Skeletal muscle satellite cell (primary cell): Measurements from ENCODE around the gene GRWD1.

Experiments used
- H3K27me3 ChIP-seq: 2 replicates; pipeline ENCODE4 v1.7.0; 2013; ENCODE audit warnings: low read length; ENCODE audit not compliant: control insufficient read depth, insufficient read depth
- H3K36me3 ChIP-seq: 2 replicates; pipeline ENCODE4 v1.7.0; 2013; ENCODE audit warnings: mild to moderate bottlenecking, control low read depth, low read length; ENCODE audit not compliant: insufficient read depth
- H3K4me1 ChIP-seq: 2 replicates; pipeline ENCODE4 v1.7.0; 2013; ENCODE audit warnings: low read length; ENCODE audit not compliant: control insufficient read depth, insufficient read depth
- H3K4me2 ChIP-seq: 2 replicates; pipeline ENCODE4 v1.7.0; 2013; ENCODE audit warnings: mild to moderate bottlenecking, low read length
- H3K4me3 ChIP-seq: 2 replicates; pipeline ENCODE4 v1.7.0; 2013; ENCODE audit warnings: low read length
- H3K9ac ChIP-seq: 2 replicates; pipeline ENCODE4 v1.7.0; 2013; ENCODE audit warnings: mild to moderate bottlenecking, low read depth, low read length, moderate library complexity
- H3K9me3 ChIP-seq: replicated peaks from 2 replicates; pipeline ENCODE4 v1.7.0; 2013; ENCODE audit warnings: mild to moderate bottlenecking, control low read depth, low read length

GRWD1 gene

DNA sequence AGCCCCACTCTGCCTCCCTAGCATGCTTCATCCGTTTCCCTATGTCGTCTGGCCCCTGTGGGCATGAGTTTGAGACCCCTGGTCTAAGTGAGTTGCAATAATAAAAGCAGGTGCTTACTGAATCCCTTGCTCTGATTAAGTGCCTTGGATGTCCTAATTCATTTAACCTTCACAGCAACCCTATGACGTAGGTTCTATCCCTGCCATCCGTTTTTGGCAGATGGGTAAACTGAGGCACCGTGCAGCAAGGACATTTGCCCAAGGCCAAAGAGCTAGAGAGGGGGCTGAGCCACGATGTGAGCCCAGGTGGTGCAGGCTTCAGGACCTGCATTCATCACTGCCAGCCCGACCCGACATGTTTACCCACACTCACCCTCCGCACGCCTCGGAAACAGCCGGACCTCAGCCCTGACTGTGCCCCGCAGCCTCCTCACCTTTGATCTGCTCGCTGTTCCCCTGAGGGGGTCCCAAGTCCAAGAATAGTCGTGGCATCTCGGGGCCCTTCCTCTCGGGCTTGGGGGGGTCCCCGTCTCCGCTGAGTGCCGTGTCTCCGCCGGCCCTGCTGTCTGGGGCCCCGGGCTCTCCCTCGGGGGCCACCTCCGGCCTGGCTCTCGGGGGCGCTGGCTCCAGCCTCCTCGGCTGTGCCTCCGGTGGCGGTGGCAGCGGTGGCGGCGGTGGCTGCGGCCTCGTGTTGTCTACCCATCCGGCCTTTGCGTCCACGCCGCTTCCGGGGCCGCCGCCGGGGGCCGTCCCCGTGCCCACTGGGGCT, 51.4 kb downstream of the GRWD1 start:
- Histone ChIP-seq H3K36me3 (no peaks in the 10 kb centered on the region), H3K4me2 (no peak overlapping the region), H3K4me1 (peaks cover 4% of the 10 kb centered on the region), H3K4me3 (no peak overlapping the region), H3K27me3 (peaks cover 50% of the 10 kb centered on the region), H3K9me3 (no peaks in the 10 kb centered on the region), H3K9ac (no peak overlapping the region)

DNA sequence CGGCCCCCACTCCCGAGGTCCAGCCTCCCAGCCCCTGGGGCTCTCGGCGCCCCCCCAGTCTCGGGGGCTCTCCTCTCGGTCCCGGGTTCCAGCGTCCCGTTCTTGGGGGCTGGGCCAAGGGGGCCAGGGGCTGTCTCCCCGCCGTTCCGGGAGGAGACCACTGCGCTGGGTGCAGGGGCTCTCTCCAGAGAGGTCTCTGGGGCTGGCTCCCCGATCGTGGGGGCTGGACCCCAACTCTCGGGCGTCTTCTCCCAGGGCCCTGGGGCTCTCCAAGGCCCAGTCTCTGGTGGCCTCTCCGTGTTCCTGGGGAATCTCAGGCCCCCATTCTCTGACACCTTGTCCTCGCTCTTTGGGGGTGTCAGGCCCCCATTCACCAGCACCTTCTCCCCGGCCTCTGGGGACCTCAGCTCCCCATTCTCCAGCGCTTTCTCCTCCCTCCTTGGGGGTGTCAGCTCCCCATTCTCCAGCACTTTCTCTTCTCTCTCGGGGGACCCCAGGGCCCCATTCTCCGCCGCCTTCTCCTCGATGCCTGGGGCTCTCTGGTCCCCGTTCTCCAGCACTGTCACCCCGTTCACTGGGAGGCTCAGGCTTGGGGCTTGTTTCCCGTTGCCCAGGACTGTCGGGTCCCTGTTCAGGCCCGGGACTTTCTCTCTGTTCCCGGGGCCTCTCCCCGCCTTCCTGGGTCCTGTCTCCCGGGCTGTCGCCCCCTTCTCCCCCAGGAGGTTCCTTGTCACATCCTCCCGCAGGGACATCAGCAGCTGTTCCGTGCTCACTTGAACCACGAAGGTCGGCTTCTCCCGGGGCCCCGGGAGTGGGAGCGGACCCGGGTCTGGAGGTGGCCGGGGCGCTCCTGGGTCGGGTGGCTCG, 52.2 kb downstream of the GRWD1 start:
- Histone ChIP-seq H3K27me3 (peaks cover 55% of the 10 kb centered on the region), H3K4me2 (no peak overlapping the region), H3K4me3 (no peak overlapping the region), H3K4me1 (peaks cover 4% of the 10 kb centered on the region), H3K9ac (no peak overlapping the region), H3K9me3 (no peaks in the 10 kb centered on the region), H3K36me3 (no peaks in the 10 kb centered on the region)

DNA sequence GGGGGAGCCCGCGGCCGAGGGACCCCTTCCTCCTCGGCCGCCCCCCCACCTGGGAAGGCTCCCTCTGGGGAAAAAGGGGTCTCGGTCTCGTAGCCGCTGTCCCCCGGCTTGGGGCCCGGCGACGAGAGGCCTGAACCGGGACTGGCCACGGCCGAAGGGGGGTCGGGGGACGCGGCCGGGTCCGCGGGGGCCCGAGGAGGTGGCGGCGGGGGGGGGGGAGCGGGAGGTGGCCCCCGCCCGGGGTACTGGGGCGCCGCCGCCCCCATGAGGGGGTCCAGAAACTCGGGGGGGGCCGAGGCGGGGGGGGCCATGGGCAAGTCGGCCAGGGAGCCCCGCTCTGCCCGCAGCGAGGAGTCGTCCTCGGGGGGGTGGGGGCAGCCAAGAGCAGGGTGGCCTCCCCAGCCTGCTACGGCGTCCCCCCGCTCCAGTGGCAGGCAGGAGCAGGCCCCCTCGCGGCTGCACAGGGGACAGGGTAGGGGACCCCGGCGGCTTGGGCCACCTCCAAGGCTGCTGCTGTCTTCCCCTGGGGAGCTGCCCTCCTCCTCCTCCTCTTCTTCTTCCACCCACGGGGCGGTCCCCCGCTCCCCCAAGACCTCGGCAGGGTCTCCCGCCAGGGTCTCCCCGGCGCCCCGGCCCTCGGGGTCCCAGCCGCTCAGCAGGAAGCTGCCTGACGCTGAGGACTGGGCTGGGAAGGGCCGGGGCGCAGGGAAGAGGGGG, 53.0 kb downstream of the GRWD1 start:
- peaks cover 55% of the 10 kb centered on the region for H3K27me3 ChIP-seq
- H3K4me1 ChIP-seq: peaks cover 4% of the 10 kb centered on the region

DNA sequence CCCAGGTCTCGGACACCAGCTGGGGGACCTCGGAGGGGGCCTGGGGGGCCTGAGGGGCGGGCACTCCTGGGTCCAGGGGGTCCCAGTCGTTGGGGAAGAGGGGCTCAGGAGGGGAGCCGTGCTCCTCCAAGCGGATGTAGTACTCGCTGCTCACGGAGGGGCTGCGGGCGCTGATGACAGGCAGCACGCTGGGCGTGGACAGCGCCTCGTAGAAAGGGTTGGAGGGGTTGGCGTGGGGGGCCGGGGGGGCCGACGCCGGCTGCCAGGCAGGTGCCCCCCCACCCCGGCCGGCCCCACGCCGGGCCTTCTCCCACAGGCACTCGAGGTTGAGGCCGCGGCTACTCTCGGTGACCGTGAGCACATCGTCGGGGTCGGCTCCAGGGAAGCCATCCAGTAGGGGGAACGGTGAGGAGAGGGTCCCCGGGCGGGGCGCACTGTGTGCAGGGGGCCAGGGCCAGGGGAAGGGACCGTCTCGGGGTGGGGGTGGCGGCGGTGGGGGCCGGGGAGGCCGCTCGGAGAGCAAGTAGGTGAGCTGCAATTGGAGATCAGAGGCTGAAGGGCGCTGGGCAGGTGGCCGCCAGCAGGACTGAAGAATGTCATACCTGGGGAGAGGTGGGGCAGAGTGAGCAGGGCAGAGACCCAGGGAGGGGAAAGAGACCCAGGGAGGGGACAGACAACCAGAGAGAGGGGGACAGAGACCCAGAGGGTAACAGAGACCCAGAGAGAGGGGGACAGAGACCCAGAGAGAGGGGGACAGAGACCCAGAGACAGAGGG, 53.7 kb downstream of the GRWD1 start:
- Histone ChIP-seq H3K4me2 (no peak overlapping the region), H3K27me3 (peaks cover 52% of the 10 kb centered on the region), H3K9me3 (no peaks in the 10 kb centered on the region), H3K9ac (no peak overlapping the region), H3K4me1 (no peaks in the 10 kb centered on the region), H3K4me3 (no peak overlapping the region), H3K36me3 (no peaks in the 10 kb centered on the region)

More for the DNA sequence above, 53.0 kb downstream of the GRWD1 start:
- H3K9me3 ChIP-seq: no peaks in the 10 kb centered on the region
- H3K4me3 ChIP-seq: no peak overlapping the region
- no peak overlapping the region for H3K9ac ChIP-seq
- H3K4me2 ChIP-seq: no peak overlapping the region
- H3K36me3 ChIP-seq: no peaks in the 10 kb centered on the region

DNA sequence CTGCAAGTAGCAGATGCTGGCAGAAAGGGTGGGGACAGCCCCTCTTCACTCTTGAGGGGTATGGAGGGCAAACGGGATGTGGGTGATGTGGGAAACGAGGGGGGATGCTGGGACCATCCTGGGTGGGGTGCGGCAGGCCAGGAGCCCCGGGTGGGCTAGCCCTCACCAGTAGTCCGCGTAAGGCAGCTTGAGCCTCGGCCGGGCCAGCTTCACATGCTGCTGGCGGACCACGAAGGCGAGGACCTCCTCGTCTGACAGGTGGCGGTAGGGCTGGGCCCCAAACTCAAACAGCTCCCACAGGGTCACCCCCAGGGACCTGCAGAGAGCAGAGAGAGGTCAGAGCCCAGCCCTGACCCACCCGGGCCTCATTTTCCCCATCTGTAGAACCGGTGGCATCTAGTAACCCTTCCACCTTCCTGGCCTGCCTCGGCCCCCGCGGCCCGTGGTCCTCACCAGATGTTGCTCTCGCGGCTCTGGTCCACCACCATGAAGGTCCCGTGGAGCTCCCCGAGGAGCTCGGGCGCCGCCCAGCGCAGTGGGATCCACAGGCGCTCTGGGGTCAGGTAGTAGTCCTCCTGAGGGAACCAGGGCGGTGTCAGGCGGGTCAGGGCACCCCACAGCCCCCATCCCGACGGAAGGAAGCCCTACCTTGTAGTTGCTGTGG, 55.2 kb downstream of the GRWD1 start:
- Histone ChIP-seq H3K27me3 (peaks cover 44% of the 10 kb centered on the region), H3K9ac (no peak overlapping the region), H3K4me1 (no peaks in the 10 kb centered on the region), H3K4me3 (no peak overlapping the region), H3K4me2 (no peak overlapping the region), H3K9me3 (no peaks in the 10 kb centered on the region), H3K36me3 (no peaks in the 10 kb centered on the region)

DNA sequence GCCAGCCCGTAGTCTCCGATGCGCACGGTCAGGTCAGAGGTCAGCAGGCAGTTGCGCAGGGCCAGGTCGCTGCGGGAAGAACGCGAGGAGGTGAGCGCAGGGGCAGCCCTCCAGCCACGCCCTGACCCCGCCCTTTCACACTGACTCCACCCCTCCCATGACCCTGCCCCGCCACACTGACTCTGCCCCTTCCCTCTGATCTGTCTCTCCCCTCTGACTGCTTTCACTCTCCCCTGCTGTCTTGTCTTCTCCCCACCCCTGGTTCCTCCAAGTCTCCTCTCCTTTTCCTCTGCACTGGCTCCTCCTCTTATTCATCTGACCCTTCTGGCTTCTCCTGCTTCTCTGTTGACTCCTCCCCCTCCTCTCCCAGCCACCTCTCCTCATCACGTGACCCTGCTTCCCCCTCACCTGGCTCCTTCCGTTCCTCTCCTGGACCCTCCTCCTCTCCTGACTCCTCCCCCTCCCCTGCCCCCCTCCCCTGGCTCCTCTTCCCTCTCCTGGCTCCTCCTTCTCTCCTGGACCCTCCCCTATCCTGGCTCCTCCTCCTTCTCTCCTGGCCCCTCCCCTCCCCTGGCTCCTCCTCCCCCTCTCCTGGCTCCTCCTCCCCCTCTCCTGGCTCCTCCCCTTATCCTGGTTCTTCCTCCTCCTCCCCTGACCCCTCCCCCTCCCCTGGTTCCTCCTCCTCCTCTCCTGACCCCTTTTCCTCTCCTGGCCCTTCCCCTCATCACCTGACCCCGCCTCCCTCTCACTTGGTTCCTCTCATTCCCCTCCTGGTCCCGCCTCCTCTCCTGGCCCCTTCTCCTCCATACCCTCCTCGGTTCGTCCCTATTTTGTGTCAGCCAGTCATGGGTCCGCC, 55.9 kb downstream of the GRWD1 start:
- Histone ChIP-seq H3K9ac (no peak overlapping the region), H3K9me3 (no peaks in the 10 kb centered on the region), H3K4me3 (no peak overlapping the region), H3K4me2 (no peak overlapping the region), H3K4me1 (no peaks in the 10 kb centered on the region), H3K36me3 (no peaks in the 10 kb centered on the region), H3K27me3 (peaks cover 46% of the 10 kb centered on the region)

DNA sequence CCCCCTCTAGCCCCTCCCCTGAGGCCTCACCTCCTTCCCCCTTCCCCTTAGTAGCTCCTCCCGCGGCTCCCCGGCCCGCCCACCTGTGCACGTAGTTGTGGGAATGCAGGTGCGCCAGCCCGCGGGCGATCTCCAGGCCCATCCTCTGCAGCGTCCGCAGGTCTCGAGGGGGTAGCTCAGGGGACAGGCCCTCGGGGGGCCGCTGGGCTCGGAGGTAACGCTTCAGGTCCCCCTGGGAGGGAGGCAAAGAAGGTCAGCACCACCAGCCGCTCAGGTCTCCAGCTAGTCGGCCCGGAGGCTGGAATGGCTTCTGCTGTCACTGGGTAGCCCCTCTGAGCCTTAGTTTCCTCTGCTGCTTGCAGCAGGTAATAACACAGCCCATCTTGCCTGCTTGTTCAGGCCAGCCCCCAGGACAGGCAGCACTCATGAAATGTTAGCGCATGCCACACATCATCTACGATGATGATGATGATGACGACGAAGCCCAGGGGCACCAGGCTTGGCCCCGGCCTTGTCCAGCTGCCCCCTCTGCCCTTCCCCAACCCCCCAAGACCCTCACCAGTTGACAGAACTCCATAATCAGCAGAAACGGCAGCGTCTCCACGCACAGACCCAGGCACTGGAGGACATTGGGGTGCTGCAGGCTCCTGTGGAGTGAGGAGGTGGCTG, 56.7 kb downstream of the GRWD1 start:
- H3K4me2 ChIP-seq: no peak overlapping the region
- no peak overlapping the region for H3K4me3 ChIP-seq
- no peaks in the 10 kb centered on the region for H3K36me3 ChIP-seq
- H3K27me3 ChIP-seq: peaks cover 45% of the 10 kb centered on the region
- H3K9me3 ChIP-seq: no peaks in the 10 kb centered on the region
- H3K9ac ChIP-seq: no peak overlapping the region
- H3K4me1 ChIP-seq: no peaks in the 10 kb centered on the region

DNA sequence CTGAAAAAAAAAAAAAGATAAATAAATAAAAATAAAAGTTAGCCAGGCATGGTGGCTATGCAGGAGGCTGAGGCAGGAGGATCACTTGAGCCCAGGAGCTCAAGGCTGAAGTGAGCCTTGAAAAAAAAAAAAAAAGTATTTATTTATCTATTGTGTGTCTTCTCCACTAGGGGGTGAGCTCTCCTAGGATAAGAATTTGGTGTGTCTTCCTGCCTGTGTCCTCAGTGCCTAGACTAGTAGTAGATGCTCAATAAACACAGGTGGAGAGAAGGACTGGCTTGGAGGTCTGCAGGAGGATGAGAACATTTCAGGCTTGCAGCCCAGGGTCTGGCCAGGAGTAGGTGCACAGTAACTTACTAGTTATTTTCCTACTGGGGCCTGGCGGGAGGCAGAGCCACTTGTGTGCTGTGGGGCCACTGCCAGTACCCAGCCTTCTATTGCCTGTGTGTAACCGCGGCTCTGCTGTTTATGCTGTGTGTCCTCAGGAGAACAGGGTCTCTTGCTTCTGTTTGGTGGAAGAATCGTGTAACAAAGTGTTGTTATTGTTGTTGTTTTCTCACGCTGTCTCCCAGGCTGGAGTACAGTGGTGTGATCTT, 60.5 kb downstream of the GRWD1 start:
- Histone ChIP-seq H3K4me1 (no peaks in the 10 kb centered on the region), H3K9me3 (no peaks in the 10 kb centered on the region), H3K9ac (no peak overlapping the region), H3K4me2 (no peak overlapping the region), H3K4me3 (no peak overlapping the region), H3K27me3 (peaks cover 49% of the 10 kb centered on the region), H3K36me3 (no peaks in the 10 kb centered on the region)
